Coronary artery (tissue), 2 donors: ENCODE measurements around the gene CDC42EP3.

Experiments used
- DNase-seq: peaks from one replicate; pipeline ENCODE4 v3.0.0-alpha.2; 2017; ENCODE audit warnings: low spot score
- H3K27ac ChIP-seq, 2 donors: fragments of 200-600 bp; sonication (generic); one replicate each; pipeline ENCODE4 v1.5.1; 2016 to 2019
- H3K4me3 ChIP-seq: fragments of 200-600 bp; sonication (generic); 2 replicates; pipeline ENCODE4 v1.5.1; 2016; ENCODE audit warnings: mild to moderate bottlenecking, moderate library complexity
- CTCF ChIP-seq: fragments of 200-600 bp; sonication (generic); IDR thresholded peaks from one replicate; pipeline ENCODE4 v1.5.1; 2019; ENCODE audit warnings: antibody characterized with exemption

Gene CDC42EP3

GRCh38 chr2:37672870-37673184, 1.4 kb upstream of the CDC42EP3 start:
- DNase-seq: no peak
- Histone ChIP-seq H3K4me3 (peak overlapping the region; percentile 99), H3K27ac (peak overlapping the region; percentile 80 to 98)
- TF ChIP-seq CTCF: no peak

GRCh38 chr2:37672104-37672869, 845 bp upstream of the CDC42EP3 start:
- DNase-seq: peak; percentile 82
- H3K27ac ChIP-seq: peak overlapping the region; percentile 80 to 98
- no peak for TF ChIP-seq CTCF
- peak overlapping the region; percentile 99 for H3K4me3 ChIP-seq

GRCh38 chr2:37671816-37672103, 318 bp upstream of the CDC42EP3 start:
- H3K4me3 ChIP-seq: peak overlapping the region; percentile 99

GRCh38 chr2:37670378-37671008, 949 bp downstream of the CDC42EP3 start:
- H3K4me3 ChIP-seq: peak overlapping the region; percentile 99
- no peak for DNase-seq
- H3K27ac ChIP-seq: peak overlapping the region; percentile 80 to 98
- no peak for TF ChIP-seq CTCF

More at GRCh38 chr2:37671816-37672103, 318 bp upstream of the CDC42EP3 start:
- TF ChIP-seq CTCF: no peak
- DNase-seq: no peak
- H3K27ac ChIP-seq: peak overlapping the region; percentile 80 to 98

- H3K4me3 ChIP-seq: peak overlapping the region; percentile 99
- TF ChIP-seq CTCF: no peak
- no peak for DNase-seq
- no peak overlapping the region for H3K27ac ChIP-seq
Measured at GRCh38 chr2:37669446-37669845, 2.0 kb downstream of the CDC42EP3 start.

- no peak for DNase-seq
- H3K27ac ChIP-seq: no peak overlapping the region
- TF ChIP-seq CTCF: no peak
- H3K4me3 ChIP-seq: no peak overlapping the region
Measured at GRCh38 chr2:37667704-37668103, 3.7 kb downstream of the CDC42EP3 start.

- TF ChIP-seq CTCF: no peak
- DNase-seq: no peak
- Histone ChIP-seq H3K27ac (peak overlapping the region in 1 of 2 donors; percentile 9), H3K4me3 (no peak overlapping the region)
Measured at GRCh38 chr2:37666772-37667171, 4.7 kb downstream of the CDC42EP3 start.
